Measurements from ENCODE around the gene DDX1.

- no peak for TF ChIP-seq GATA3 (IDR thresholded peaks at IDR 0.05; ENCODE audit: low read depth, low read length)
- TF ChIP-seq GATA2 (IDR thresholded peaks at IDR 0.05; ENCODE audit: low read depth, low read length), result no peak
Observed at GRCh38 chr2:15607709-15608391, 16.2 kb downstream of the DDX1 start.

Data from SH-SY5Y (cell line).